ENCODE measurements around the gene ETV1. TPM values are rescaled to one million over a fixed set of nuclear protein-coding genes. Genes with fewer than 3 reads are reported as not detected.
A peak's percentile ranks its signal among the peaks of the same experiment; 100 is the strongest.

The ETV1 gene
- total and polyA plus RNA-seq, 9 donors, result 9.4 to 22.2 (median 15.8) TPM

GRCh38 chr7:13860734-13861133 is 128.7 kb downstream of the ETV1 start:
- Histone ChIP-seq H3K4me3 (ENCODE audit: low read length) (no peak overlapping the region), H3K27me3 (ENCODE audit: control insufficient read depth, insufficient read depth, low read length) (no peaks in the 10 kb centered on the region), H3K27ac (ENCODE audit: low read length) (no peak overlapping the region), H3K9me3 (replicated peaks; ENCODE audit: control insufficient read depth, low read depth, low read length) (no peaks in the 10 kb centered on the region), H3K36me3 (ENCODE audit: control insufficient read depth, insufficient read depth, low read length) (no peaks in the 10 kb centered on the region), H3K4me1 (ENCODE audit: control insufficient read depth, insufficient read depth, low read length) (no peaks in the 10 kb centered on the region)
- 85% methylated on average over 2 of the region's 2 CpGs for WGBS (ENCODE audit: insufficient coverage)
- DNase-seq, result no peak

GRCh38 chr7:13856012-13856411 is 133.5 kb downstream of the ETV1 start:
- no CpG with 5 or more reads among the region's 1 CpG for WGBS (ENCODE audit: insufficient coverage)
- no peak for DNase-seq
- H3K9me3 ChIP-seq (replicated peaks; ENCODE audit: control insufficient read depth, low read depth, low read length), result no peaks in the 10 kb centered on the region
- H3K36me3 ChIP-seq (ENCODE audit: control insufficient read depth, insufficient read depth, low read length), result no peaks in the 10 kb centered on the region
- no peak overlapping the region for H3K4me3 ChIP-seq (ENCODE audit: low read length)
- no peaks in the 10 kb centered on the region for H3K27me3 ChIP-seq (ENCODE audit: control insufficient read depth, insufficient read depth, low read length)
- no peaks in the 10 kb centered on the region for H3K4me1 ChIP-seq (ENCODE audit: control insufficient read depth, insufficient read depth, low read length)
- H3K27ac ChIP-seq (ENCODE audit: low read length), result no peak overlapping the region

DNA sequence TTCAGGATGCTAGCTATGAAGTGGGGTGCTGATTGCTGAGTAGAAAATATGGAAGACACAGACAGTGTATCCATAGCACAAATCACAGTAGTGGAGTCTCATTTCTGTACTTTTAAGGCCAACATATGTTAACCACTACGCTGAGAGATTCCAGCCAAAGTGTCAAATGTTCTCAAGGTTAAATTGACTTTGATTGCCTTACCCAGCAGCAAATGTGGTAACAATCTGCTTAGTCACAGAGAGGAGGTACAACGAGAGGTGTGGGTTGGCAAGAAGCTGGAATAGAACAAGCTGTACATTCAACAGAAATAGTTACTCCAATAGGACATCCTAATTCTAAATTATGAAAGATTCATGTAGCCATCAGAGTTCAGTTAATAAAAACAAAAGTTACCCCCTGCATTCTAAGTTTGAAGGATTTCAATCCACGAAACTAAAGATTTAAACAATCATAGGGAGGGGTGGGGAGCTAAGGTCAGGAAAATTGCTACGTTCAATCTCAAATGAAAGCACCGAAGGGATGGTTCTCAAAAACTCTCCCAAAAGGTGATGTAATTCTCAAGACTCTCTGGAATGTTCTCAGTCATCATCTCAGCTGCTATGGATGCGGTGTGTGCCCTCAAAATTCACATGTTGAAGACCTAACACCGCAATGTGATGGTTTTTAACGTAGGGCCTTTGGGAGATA is 137.0 kb downstream of the ETV1 start:
- Histone ChIP-seq H3K27ac (ENCODE audit: low read length) (no peak overlapping the region), H3K27me3 (ENCODE audit: control insufficient read depth, insufficient read depth, low read length) (no peaks in the 10 kb centered on the region), H3K9me3 (replicated peaks; ENCODE audit: control insufficient read depth, low read depth, low read length) (no peaks in the 10 kb centered on the region), H3K4me1 (ENCODE audit: control insufficient read depth, insufficient read depth, low read length) (no peaks in the 10 kb centered on the region), H3K36me3 (ENCODE audit: control insufficient read depth, insufficient read depth, low read length) (no peaks in the 10 kb centered on the region), H3K4me3 (ENCODE audit: low read length) (no peak overlapping the region)
- DNase-seq, result no peak
- WGBS (ENCODE audit: insufficient coverage), result 68% methylated on average over 6 of the region's 8 CpGs

DNA sequence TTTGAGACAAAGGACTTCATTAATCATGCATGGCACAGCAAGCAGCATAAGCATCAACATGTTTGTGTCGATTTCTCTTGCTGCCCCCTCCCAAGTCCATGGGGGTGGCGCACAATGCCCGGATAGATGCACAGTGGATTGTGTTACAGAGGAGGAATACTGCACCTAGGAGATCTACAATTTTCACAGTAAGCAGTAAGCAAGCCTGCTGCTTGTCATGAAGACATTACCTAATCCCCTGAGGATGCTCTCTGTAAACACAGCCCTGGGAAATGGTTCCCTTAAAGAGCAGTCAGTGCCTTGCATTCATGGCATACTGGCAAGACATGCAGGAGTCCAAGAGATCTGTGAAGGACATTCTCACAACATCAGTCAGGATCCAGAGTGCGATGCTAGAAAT is 137.7 kb downstream of the ETV1 start:
- Histone ChIP-seq H3K27ac (ENCODE audit: low read length) (no peak overlapping the region), H3K36me3 (ENCODE audit: control insufficient read depth, insufficient read depth, low read length) (no peaks in the 10 kb centered on the region), H3K4me1 (ENCODE audit: control insufficient read depth, insufficient read depth, low read length) (no peaks in the 10 kb centered on the region), H3K4me3 (ENCODE audit: low read length) (no peak overlapping the region), H3K27me3 (ENCODE audit: control insufficient read depth, insufficient read depth, low read length) (no peaks in the 10 kb centered on the region), H3K9me3 (replicated peaks; ENCODE audit: control insufficient read depth, low read depth, low read length) (no peaks in the 10 kb centered on the region)
- no CpG with 5 or more reads among the region's 4 CpGs for WGBS (ENCODE audit: insufficient coverage)
- no peak for DNase-seq

- H3K36me3 ChIP-seq (ENCODE audit: control insufficient read depth, insufficient read depth, low read length), result no peaks in the 10 kb centered on the region
- no peaks in the 10 kb centered on the region for H3K9me3 ChIP-seq (replicated peaks; ENCODE audit: control insufficient read depth, low read depth, low read length)
- no peaks in the 10 kb centered on the region for H3K4me1 ChIP-seq (ENCODE audit: control insufficient read depth, insufficient read depth, low read length)
- peak; percentile 33 for DNase-seq
- WGBS (ENCODE audit: insufficient coverage), result 40% methylated on average over 2 of the region's 2 CpGs
- H3K27ac ChIP-seq (ENCODE audit: low read length), result no peak overlapping the region
- H3K27me3 ChIP-seq (ENCODE audit: control insufficient read depth, insufficient read depth, low read length), result no peaks in the 10 kb centered on the region
- no peak overlapping the region for H3K4me3 ChIP-seq (ENCODE audit: low read length)
Observed at GRCh38 chr7:13850185-13850752, 139.2 kb downstream of the ETV1 start.

GRCh38 chr7:13849163-13849892 is 140.1 kb downstream of the ETV1 start:
- DNase-seq, result no peak
- H3K27me3 ChIP-seq (ENCODE audit: control insufficient read depth, insufficient read depth, low read length), result no peaks in the 10 kb centered on the region
- H3K4me3 ChIP-seq (ENCODE audit: low read length), result no peak overlapping the region
- no peaks in the 10 kb centered on the region for H3K4me1 ChIP-seq (ENCODE audit: control insufficient read depth, insufficient read depth, low read length)
- H3K9me3 ChIP-seq (replicated peaks; ENCODE audit: control insufficient read depth, low read depth, low read length), result no peaks in the 10 kb centered on the region
- no peaks in the 10 kb centered on the region for H3K36me3 ChIP-seq (ENCODE audit: control insufficient read depth, insufficient read depth, low read length)
- no CpG with 5 or more reads among the region's 3 CpGs for WGBS (ENCODE audit: insufficient coverage)
- no peak overlapping the region for H3K27ac ChIP-seq (ENCODE audit: low read length)

- no CpG with 5 or more reads among the region's 5 CpGs for WGBS (ENCODE audit: insufficient coverage)
- Histone ChIP-seq H3K36me3 (ENCODE audit: control insufficient read depth, insufficient read depth, low read length) (no peaks in the 10 kb centered on the region), H3K4me3 (ENCODE audit: low read length) (no peak overlapping the region), H3K9me3 (replicated peaks; ENCODE audit: control insufficient read depth, low read depth, low read length) (no peaks in the 10 kb centered on the region), H3K27me3 (ENCODE audit: control insufficient read depth, insufficient read depth, low read length) (no peaks in the 10 kb centered on the region), H3K27ac (ENCODE audit: low read length) (no peak overlapping the region), H3K4me1 (ENCODE audit: control insufficient read depth, insufficient read depth, low read length) (no peaks in the 10 kb centered on the region)
- DNase-seq, result peak; percentile 22
Observed at GRCh38 chr7:13848681-13849131, 140.8 kb downstream of the ETV1 start.

DNA sequence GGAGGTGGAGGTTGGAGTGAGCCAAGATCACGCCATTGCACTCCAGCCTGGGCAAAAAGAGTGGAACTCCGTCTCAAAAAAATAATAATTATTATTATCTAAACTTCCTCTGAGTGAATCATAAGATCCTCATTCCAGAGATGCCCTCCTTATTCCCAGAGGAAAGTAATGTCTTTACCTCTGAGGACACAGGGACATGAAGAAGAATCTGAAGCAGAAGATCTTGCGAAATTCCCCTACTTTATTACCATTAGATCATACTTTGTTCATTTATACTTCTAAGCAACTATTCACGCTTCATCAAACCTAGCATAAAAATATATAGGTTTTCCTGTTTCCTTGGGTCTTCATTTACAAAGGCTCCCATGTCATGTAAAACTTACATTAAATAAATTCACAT is 143.1 kb downstream of the ETV1 start:
- Histone ChIP-seq H3K27ac (ENCODE audit: low read length) (no peak overlapping the region), H3K9me3 (replicated peaks; ENCODE audit: control insufficient read depth, low read depth, low read length) (no peaks in the 10 kb centered on the region), H3K36me3 (ENCODE audit: control insufficient read depth, insufficient read depth, low read length) (no peaks in the 10 kb centered on the region), H3K27me3 (ENCODE audit: control insufficient read depth, insufficient read depth, low read length) (no peaks in the 10 kb centered on the region), H3K4me1 (ENCODE audit: control insufficient read depth, insufficient read depth, low read length) (no peaks in the 10 kb centered on the region), H3K4me3 (ENCODE audit: low read length) (no peak overlapping the region)
- DNase-seq, result no peak
- WGBS (ENCODE audit: insufficient coverage), result no CpG with 5 or more reads among the region's 4 CpGs

DNA sequence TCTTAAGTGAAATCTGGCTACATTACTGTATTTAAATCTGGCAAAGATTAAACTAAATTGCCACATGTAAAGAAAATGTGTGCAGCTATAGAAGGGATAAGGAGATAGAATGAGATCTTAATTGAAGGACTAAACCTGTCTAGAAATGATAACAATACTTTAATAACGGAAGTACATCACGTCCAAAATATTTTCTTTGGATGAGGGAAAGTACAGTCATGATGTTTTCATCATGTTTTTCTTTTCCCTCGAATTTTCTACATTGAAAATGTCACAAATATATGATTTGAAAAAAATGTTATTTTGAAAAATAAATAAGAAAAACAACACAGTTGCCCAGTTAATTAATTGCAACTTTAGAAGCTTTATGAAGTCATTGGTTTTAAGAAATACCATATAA is 143.9 kb downstream of the ETV1 start:
- no CpG with 5 or more reads among the region's 3 CpGs for WGBS (ENCODE audit: insufficient coverage)
- no peak overlapping the region for H3K27ac ChIP-seq (ENCODE audit: low read length)
- DNase-seq, result no peak
- H3K36me3 ChIP-seq (ENCODE audit: control insufficient read depth, insufficient read depth, low read length), result no peaks in the 10 kb centered on the region
- H3K4me3 ChIP-seq (ENCODE audit: low read length), result no peak overlapping the region
- no peaks in the 10 kb centered on the region for H3K4me1 ChIP-seq (ENCODE audit: control insufficient read depth, insufficient read depth, low read length)
- no peaks in the 10 kb centered on the region for H3K9me3 ChIP-seq (replicated peaks; ENCODE audit: control insufficient read depth, low read depth, low read length)
- no peaks in the 10 kb centered on the region for H3K27me3 ChIP-seq (ENCODE audit: control insufficient read depth, insufficient read depth, low read length)

- no peak for DNase-seq
- H3K27me3 ChIP-seq (ENCODE audit: control insufficient read depth, insufficient read depth, low read length), result no peaks in the 10 kb centered on the region
- no peaks in the 10 kb centered on the region for H3K36me3 ChIP-seq (ENCODE audit: control insufficient read depth, insufficient read depth, low read length)
- no peak overlapping the region for H3K4me3 ChIP-seq (ENCODE audit: low read length)
- H3K27ac ChIP-seq (ENCODE audit: low read length), result no peak overlapping the region
- WGBS (ENCODE audit: insufficient coverage), result no CpG with 5 or more reads among the region's 2 CpGs
- H3K4me1 ChIP-seq (ENCODE audit: control insufficient read depth, insufficient read depth, low read length), result no peaks in the 10 kb centered on the region
- H3K9me3 ChIP-seq (replicated peaks; ENCODE audit: control insufficient read depth, low read depth, low read length), result no peaks in the 10 kb centered on the region
Observed at GRCh38 chr7:13844954-13845353, 144.5 kb downstream of the ETV1 start.
